HEK293T (cell line): ENCODE data around the gene VRK2.

Experiments used
- BHLHE40 ChIP-seq: fragments of 450-650 bp; IDR thresholded peaks from 2 replicates; pipeline ENCODE4 v1.6.1; 2016; ENCODE audit warnings: mild to moderate bottlenecking, moderate library complexity, borderline replicate concordance
- CTBP1 ChIP-seq: fragments of 450-650 bp; IDR thresholded peaks from 2 replicates; pipeline ENCODE4 v1.6.1; 2016; ENCODE audit warnings: borderline replicate concordance
- ELF4 ChIP-seq: fragments of 450-650 bp; IDR thresholded peaks from 2 replicates; pipeline ENCODE4 v1.6.1; 2017; ENCODE audit warnings: antibody characterized with exemption
- FOXK2 ChIP-seq: fragments of 450-650 bp; IDR thresholded peaks from 2 replicates; pipeline ENCODE4 v1.6.1; 2016; ENCODE audit warnings: mild to moderate bottlenecking
- FOXM1 ChIP-seq: fragments of 450-650 bp; IDR thresholded peaks from 2 replicates; pipeline ENCODE4 v1.6.1; 2017; ENCODE audit warnings: mild to moderate bottlenecking, borderline replicate concordance
- LEF1 ChIP-seq: fragments of 450-650 bp; IDR thresholded peaks from 2 replicates; pipeline ENCODE4 v1.6.1; 2017; ENCODE audit warnings: mild to moderate bottlenecking, borderline replicate concordance
- NFRKB ChIP-seq: fragments of 450-650 bp; IDR thresholded peaks from 2 replicates; pipeline ENCODE4 v1.6.1; 2016; ENCODE audit warnings: mild to moderate bottlenecking, moderate library complexity
- SP1 ChIP-seq: fragments of 450-650 bp; IDR thresholded peaks from 2 replicates; pipeline ENCODE4 v1.6.1; 2017
- SUZ12 ChIP-seq: fragments of 450-650 bp; IDR thresholded peaks from 2 replicates; pipeline ENCODE4 v1.6.1; 2016; ENCODE audit warnings: mild to moderate bottlenecking
- TARDBP ChIP-seq: fragments of 450-650 bp; IDR thresholded peaks from 2 replicates; pipeline ENCODE4 v1.6.1; 2016
- ZNF384 ChIP-seq: fragments of 450-650 bp; IDR thresholded peaks from 2 replicates; pipeline ENCODE4 v1.6.1; 2016
- TF ChIP-seq, protein P1 (sequence below): fragments of 450-650 bp; IDR thresholded peaks from 2 replicates; pipeline ENCODE4 v1.6.1; 2016

DNA sequence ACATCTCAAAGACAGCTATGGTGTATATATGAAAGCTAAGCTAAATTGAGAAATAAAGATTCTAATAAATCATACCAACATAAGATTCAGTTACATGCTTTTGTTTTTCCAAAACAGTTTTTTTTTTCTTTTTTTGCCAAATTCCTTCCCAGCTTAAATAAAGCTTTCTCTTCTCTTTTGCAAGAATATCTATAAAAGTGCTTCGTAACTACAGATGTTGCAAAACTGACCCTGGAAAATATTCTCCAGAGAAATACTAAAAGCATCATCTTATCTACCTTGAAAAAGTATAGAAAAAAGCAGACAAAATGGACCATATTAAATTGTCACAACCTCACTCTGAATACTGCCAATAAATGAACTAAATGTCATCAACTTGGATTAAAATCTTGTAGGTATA, 155.8 kb downstream of the VRK2 start:
- no peak for TF ChIP-seq LEF1
- TF ChIP-seq TARDBP = no peak
- no peak for TF ChIP-seq ELF4
- no peak for TF ChIP-seq FOXM1
- no peak for TF ChIP-seq SP1
- no peak for TF ChIP-seq BHLHE40
- TF ChIP-seq SUZ12 = no peak
- no peak for TF ChIP-seq ZNF384
- no peak for TF ChIP-seq CTBP1
- TF ChIP-seq NFRKB = no peak
- TF ChIP-seq, protein P1, sequence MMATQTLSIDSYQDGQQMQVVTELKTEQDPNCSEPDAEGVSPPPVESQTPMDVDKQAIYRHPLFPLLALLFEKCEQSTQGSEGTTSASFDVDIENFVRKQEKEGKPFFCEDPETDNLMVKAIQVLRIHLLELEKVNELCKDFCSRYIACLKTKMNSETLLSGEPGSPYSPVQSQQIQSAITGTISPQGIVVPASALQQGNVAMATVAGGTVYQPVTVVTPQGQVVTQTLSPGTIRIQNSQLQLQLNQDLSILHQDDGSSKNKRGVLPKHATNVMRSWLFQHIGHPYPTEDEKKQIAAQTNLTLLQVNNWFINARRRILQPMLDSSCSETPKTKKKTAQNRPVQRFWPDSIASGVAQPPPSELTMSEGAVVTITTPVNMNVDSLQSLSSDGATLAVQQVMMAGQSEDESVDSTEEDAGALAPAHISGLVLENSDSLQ = no peak
- no peak for TF ChIP-seq FOXK2
